GM19238 (cell line): ENCODE results near the gene CLK4.

Experiments
- DNase-seq: peaks from one replicate; pipeline ENCODE4 v3.0.0; 2011; ENCODE audit warnings: low spot score; ENCODE audit not compliant: insufficient read length

CLK4 gene

DNA sequence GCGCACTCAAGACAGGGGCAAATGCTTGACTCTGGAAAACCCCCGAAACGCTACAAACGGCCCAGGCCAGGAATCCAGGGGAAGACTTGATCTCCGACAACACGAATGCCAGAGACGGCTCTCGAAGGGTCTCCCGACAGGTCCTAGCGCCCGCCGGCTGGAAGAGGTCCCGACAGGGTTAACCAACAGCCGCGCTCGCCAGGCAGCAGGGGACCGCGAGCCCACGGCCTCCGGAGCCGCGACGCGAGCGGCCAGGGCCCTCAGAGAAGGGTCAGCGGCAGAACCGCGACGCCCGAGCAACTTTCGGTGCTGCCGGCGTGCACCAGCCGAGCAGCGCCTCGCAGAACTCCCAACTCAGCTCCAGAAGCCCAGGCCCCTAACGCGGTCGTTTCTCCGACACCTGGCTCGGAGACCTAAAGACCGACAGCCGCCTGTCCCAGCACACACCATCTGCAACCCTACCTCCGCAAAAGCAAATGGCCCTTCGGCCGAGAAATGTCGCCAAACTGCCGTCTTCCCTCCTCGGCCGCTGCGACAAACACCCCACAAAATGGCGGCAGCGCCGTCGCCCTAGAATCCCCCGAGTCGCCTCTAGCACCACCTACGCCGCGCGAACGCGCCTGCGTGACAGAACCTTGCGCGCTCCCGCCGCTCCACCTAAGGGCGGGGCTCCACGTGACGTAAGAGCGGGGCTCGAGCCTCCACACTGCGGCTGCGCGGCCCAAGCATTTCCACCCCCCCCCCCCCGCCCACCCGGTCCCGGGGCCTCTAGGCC, at the start of gene CLK4:
Gene CLK4 (minus strand): TSS at position 567 of the 775 bp plus-strand sequence. CDS start 3,634 bp downstream, outside the sequence.
- DNase-seq, result peak; percentile 87

GRCh38 chr5:178675922-178676321, 49.1 kb upstream of the CLK4 start:
- no peak for DNase-seq

DNA sequence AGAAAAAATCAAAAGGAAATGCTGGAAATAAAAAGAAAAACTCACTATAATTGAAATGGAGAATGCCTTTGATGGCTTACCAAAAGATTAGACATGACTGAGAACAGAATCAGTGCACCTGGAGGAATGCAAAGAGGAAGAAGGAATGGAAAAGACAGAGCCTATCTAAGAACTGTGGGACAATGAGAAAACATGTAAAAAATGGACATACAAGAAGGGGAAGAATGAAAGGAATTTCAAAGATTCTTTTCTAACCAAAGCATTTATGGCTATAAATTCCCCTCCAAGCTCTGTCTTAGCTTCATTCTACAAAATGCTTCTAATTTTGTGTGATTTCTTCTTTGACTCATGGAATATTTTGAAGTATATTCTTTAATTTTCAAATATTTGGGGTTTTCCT, 47.5 kb upstream of the CLK4 start:
- DNase-seq, result no peak

DNA sequence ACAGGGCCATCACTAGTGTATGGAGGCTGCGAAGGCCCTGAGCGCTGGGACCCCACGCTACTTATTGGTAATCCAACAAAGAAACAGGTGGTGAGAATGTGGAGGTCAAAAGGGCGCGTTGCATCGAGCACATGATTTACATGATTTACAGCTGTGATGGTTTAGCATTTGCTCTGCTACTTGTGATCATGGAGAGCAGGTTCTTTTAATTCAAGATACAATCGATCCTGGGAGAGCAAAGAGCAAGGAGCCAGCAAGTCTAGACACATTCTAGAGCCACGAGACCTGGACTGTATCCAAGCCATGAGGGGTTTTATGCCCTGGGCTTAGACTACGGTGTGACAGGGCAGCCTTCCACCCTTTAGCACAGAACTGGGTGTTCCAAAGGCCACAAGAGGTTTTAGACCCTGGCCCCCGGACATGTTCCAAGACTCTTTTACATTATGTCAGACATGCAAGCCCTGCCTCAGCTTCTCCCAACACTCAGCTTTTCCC, 47.0 kb upstream of the CLK4 start:
- DNase-seq, result no peak

- no peak for DNase-seq
Observed at GRCh38 chr5:178672630-178673029, 45.8 kb upstream of the CLK4 start.

DNA sequence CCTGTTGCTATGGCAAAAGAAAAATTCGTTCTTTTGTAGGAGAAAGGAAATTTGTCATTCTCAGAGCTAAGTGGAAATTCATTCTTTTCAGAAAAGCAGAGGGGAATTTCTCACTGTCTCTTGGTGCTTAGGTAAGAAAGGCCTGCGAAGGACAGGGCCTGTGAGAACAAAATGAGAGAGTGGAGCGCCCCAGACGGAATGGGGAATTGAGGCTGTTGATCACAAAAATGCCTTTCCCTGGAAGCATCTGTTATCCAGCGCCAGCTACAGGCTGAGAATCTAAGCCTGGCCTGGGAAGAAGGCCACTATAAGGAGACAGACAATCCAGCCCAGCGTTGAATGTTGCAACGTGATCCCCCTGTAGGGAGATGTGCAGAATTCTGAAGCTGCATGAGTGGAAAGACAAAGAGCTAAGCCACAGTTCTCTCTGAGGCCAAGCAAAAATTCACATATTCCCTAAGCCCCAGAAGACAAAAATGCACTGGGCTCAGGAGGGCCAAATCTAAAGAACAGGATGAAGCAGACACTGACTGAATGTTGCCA, 44.8 kb upstream of the CLK4 start:
- DNase-seq, result no peak

GRCh38 chr5:178670351-178670885, 43.6 kb upstream of the CLK4 start:
- no peak for DNase-seq

DNA sequence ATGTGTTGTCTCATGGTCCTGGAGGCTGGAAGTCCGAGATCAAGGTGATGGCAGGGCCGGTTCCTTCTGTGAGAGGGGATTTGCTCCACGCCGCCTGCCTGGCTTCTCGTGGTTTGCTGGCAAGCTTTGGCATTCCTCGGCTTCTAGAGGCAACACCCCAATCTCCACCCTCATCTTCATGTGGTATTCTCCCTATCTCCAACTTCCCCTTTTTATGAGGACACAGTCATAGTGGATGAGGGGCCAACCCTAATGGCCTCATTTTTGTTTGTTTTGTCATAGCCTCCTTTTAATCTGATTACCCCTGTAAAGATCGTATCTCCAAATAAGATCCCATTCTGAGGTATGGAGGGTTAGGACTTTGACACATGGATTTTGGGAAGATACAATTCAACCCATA, 41.7 kb upstream of the CLK4 start:
- DNase-seq, result no peak

DNA sequence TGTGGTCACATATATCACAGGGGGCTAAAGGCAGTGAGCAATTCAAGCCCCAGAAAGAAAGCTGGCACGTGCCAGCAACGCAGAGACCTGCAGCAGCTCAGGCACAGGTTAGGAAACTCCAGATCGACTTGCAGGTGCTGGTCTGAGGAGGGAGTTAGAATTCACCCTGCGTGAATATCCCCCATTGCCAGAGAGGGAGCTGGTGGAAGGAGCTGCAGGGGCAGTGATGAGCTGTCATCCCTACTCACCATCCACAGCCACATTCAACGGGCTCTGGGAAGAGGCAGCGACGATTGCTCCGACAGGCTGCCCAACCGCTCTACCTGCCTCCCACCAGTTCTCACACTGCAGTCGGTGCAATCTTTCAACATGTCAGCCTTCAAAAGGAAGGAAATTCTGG, 40.8 kb upstream of the CLK4 start:
- DNase-seq, result no peak

GRCh38 chr5:178667101-178667500, 40.3 kb upstream of the CLK4 start:
- DNase-seq, result no peak

DNA sequence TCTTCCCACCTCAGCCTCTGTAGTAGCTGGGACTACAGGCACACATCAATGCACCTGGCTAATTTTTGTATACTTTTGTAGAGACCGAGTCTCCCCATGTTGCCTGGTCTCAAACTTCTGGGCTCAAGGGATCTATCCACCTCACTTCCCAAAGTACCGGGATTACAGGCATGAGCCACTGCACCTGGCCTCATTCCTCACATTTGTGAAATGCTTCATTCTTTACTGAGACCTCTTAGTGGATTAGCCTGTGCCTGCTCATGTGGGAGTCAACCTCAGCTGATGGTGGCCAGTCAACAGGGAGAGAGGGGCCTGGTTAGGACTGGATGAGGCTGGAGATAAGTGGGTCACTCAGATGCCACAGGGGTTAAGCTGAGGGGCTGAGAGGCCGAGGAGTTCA, 37.3 kb upstream of the CLK4 start:
- no peak for DNase-seq

- no peak for DNase-seq
Observed at GRCh38 chr5:178662541-178662860, 35.7 kb upstream of the CLK4 start.

DNA sequence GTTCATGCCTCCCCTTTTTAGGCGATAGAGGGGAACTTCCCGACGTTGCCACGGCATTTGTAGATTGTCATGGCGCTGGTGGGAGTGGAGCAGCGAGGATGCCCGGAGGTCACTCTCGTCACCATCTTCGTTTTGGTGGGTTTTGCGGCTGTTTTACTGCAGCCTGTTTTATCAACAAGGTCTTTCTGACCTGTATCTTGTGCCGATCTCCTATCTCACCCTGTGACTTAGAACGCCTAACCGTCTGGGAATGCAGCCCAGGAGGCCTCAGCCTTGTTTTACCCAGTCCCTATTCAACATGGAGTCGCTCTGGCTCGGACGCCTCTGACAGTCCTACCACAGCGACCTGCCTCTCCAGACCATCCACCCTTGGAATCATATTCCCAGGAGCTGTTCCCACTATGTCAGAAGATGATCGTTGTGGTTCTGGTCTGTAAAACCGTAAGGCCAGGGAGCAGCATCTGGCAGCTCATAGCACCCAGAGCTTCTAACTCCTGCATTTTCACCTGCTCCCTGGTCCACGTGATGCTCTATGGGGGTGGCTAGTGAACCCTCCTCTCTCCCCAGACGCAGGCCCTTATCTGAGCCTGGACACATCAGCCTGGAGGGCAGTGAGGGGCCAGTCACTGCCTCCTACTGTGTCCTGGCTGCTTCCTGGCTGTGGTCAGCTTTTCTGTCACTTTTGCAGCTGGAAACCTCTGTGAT, 35.1 kb upstream of the CLK4 start:
- DNase-seq, result no peak

GRCh38 chr5:178651046-178651810, 24.4 kb upstream of the CLK4 start:
- DNase-seq, result no peak

GRCh38 chr5:178650214-178650613, 23.4 kb upstream of the CLK4 start:
- no peak for DNase-seq

DNA sequence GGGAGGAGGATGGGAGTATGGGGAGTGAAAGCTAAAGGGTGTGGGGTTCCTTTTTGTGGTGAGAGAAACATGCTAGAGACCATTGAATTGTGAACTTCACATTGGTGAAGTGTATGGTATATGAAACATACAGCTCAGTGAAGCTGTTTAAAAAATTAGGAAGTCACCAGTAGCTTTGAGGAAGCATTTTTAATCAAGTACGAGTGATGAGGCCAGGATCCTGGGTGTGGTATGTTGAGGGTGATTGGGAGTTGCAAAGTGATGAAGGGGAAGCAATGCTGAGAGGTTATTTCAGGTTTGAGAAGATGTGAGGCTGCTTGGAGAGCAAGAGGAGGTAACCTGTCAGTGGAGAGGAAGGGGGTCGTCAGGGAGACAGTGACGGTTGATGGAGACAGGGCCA, 22.7 kb upstream of the CLK4 start:
- no peak for DNase-seq

- DNase-seq, result no peak
Observed at GRCh38 chr5:178644826-178645545, 18.1 kb upstream of the CLK4 start.

DNA sequence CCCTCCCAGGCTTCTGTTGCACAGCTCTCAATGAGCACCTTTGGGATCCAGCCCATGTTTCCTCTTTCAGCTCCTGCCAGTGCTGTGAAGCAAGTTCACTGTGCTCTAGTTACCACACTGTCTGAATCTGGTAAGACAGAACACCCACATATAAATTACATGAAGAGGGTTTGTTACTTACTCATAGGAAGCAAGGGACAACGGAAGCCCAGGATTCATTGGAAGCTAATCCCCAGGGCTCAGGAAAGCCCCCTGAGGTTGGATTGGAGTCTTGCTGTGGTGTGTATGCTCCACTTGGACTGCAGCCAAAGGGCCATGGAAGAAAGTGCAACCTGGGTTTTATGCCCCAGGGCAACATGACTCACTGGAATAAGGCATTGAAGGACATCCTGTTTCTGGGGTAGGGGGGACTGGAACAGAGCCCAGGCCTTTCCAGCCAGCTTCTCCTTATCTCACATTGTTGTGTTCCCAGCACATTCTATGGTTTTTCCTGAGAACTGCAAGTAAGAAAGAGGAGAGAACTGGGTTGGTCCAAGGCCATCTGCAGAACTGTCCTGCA, 15.6 kb upstream of the CLK4 start:
- no peak for DNase-seq

GRCh38 chr5:178641711-178642110, 14.9 kb upstream of the CLK4 start:
- no peak for DNase-seq

DNA sequence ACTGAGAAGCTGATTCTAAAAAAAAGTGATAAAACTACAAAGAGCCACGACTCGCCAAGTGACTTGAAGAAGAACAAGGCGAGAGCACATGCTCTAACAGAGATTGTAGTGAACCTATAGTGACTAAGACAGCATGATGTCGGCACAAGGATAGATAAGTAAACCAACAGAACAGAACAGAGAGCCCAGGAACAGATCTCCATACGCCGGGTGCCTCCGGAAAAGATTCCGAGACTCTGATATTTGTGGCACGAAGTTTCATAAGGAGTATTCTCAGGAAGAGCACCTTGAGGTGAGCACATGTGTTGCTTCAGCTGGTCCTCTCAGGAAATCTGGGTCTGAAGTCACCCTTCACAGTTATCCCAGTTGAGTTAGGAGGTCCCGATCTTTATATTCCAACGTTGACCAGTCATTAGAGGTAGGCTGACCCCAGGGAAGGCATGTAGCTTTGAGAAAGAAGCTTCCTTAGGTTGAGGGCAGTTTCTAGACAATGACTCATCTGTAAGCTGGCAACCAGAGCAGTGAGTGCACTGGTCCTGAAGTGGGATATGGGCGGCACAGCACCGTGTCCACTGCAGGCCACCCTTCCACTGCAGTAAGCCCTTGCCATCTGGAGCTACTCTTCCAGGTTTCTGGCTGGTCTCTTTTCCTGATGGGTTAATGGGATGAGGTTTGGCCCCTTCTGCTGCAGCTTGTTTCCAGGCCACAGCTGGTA, 13.6 kb upstream of the CLK4 start:
- no peak for DNase-seq
